HUES64 (cell line): ENCODE measurements around the gene PDK2.

Source experiments
- H3K27ac ChIP-seq: 2 replicates; pipeline ENCODE4 v1.7.0; 2013; ENCODE audit warnings: low read depth, low read length, inconsistent platforms
- H3K27me3 ChIP-seq: 2 replicates; pipeline ENCODE4 v1.6.1; 2013; ENCODE audit warnings: mild to moderate bottlenecking, low read length; ENCODE audit not compliant: insufficient read depth
- H3K36me3 ChIP-seq: 2 replicates; pipeline ENCODE4 v1.6.1; 2013; ENCODE audit warnings: mild to moderate bottlenecking, low read length; ENCODE audit not compliant: insufficient read depth
- H3K4me1 ChIP-seq: 2 replicates; pipeline ENCODE4 v1.6.1; 2013; ENCODE audit warnings: mild to moderate bottlenecking, low read length, moderate library complexity; ENCODE audit not compliant: insufficient read depth
- H3K4me3 ChIP-seq: 2 replicates; pipeline ENCODE4 v1.5.1; 2013; ENCODE audit warnings: mild to moderate bottlenecking, low read length, moderate library complexity
- H3K9ac ChIP-seq: 2 replicates; pipeline ENCODE4 v1.6.1; 2013; ENCODE audit warnings: mild to moderate bottlenecking, low read depth, low read length
- H3K9me3 ChIP-seq: 2 replicates; pipeline ENCODE4 v1.6.1; 2013; ENCODE audit warnings: low read depth, low read length; ENCODE audit not compliant: insufficient read depth
- WGBS: fragments of 150-250, 120-280 bp; methylation state at CpG from one replicate; pipeline ENCODE4 v1.1.7; 2013; ENCODE audit warnings: missing lambda C conversion rate; 5-methylcytosine and 5-hydroxymethylcytosine counted together

Gene PDK2

DNA sequence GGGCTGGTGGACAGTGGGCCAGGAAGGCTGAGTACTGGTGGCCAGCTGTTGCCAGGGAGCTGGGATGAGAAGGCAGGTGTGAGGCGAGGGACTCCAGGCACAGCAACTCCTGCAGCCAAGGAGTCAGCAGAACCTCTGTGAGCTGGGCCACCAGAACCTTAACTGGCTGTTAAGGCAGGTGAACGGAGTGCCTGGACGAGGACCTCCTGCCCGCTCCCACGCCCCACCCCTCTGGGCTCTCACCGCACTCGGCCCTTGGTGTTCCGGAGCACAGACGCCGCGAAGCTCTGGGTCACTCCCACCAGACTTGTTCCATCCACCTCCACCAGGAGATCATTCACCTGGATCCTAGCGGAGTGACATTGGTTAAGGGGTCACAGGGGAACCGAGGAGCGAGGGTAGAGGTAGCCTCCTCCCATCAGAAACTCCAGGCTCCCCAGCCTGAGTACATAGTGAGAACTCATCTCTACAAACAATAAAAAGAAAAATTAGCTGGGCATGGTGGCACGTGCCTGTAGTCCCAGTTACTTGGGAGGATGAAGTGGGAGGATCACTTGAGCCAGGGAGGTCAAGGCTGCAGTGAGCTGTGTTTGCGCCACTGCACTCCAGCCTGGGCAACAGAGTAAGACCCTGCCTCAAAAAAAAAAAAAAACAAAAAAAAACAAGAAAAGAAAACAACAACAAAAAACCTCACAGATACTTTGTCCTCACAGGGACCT is 46.0 kb downstream of the PDK2 start:
- Histone ChIP-seq H3K9me3 (no peaks in the 10 kb centered on the region), H3K9ac (no peak overlapping the region), H3K27me3 (no peaks in the 10 kb centered on the region), H3K4me3 (no peak overlapping the region), H3K27ac (no peak overlapping the region), H3K36me3 (peaks cover 66% of the 10 kb centered on the region), H3K4me1 (no peaks in the 10 kb centered on the region)
- 96% methylated on average over 16 of the region's 16 CpGs for WGBS

DNA sequence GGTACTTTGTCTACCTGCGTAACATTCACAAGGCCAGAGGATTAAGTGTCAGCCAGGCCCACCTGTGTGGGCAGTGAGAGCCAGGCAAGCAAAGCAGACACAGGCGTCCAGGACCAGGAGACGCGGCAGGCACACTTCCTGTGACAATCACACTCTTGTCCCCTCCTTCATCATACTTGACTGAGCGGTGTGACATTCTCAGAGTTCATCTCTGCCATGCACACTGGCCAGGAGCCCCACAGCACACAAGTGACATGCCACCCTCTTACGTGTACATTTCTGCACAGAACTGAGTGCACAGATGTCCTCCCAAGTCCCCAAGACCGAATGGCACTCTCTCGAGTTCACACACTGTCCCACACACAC is 46.6 kb downstream of the PDK2 start:
- H3K9me3 ChIP-seq = no peaks in the 10 kb centered on the region
- no peaks in the 10 kb centered on the region for H3K4me1 ChIP-seq
- WGBS = 96% methylated on average over 8 of the region's 8 CpGs
- no peak overlapping the region for H3K4me3 ChIP-seq
- no peak overlapping the region for H3K27ac ChIP-seq
- no peak overlapping the region for H3K9ac ChIP-seq
- H3K27me3 ChIP-seq = no peaks in the 10 kb centered on the region
- peaks cover 66% of the 10 kb centered on the region for H3K36me3 ChIP-seq

DNA sequence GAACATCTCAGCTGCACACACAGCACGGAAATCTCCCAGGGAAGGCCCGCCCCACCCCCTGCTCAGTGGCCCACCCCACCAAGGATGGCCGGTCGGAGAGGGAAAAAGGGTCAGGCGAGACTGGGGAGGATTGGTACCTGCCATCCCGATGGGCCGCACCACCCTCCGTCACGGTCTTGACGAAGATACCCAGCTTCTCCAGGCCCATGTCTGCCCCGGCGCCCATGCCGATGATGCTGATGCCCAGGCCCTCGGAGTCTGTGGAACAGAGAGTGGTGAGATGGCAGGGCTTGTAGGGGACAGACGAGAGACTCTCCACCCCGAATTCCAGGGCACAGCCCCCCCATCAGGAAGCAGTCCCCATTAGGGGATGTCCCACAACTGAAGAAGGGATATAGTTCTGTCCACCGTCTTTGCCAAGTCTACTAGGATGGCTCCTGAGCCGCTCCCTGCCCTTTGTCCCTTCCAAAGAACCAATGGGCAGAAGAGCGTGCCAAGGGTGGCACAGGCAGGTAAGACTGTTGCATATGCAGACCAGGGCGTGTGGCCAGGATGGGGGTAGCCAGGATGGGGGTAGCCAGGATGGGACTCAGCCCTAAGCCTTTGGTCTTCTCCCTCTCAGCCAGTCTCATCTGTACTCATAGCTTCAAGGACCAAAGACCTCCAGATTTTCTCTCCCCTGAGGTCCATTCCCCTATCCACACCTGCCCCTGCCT is 48.5 kb downstream of the PDK2 start:
- Histone ChIP-seq H3K9me3 (no peaks in the 10 kb centered on the region), H3K27me3 (no peaks in the 10 kb centered on the region; the same call in 1 of the 2 replicates), H3K36me3 (peaks cover 52% of the 10 kb centered on the region), H3K4me3 (no peak overlapping the region), H3K4me1 (0 out of 2 replicates have a peak, but pooled peaks cover 7% of the 10 kb centered on the region), H3K27ac (no peak overlapping the region), H3K9ac (no peak overlapping the region)
- 96% methylated on average over 20 of the region's 20 CpGs for WGBS

DNA sequence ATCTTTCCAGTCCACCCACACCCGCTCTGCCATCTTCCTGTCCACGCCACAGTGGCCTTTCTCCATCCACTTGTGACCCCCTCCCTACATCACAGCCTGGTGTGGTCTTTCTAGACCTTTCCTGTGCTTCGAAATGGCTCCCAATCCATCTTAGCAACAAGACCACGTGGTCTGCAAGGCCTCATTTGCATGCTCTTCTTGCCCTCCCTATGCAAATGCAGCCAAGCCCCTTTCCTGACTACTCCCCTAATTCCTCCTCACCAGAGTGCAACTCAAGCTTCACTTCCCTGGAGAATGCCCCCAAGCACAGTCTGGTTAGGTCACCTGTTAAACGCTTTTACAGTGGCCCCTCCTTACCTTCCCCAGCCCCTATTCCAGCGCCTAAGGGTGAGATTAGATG is 49.2 kb downstream of the PDK2 start:
- H3K9me3 ChIP-seq = no peaks in the 10 kb centered on the region
- H3K4me3 ChIP-seq = no peak overlapping the region
- no peak overlapping the region for H3K9ac ChIP-seq
- 0 out of 2 replicates have a peak, but pooled peaks cover 8% of the 10 kb centered on the region for H3K4me1 ChIP-seq
- peaks cover 44% of the 10 kb centered on the region; the same call in 1 of the 2 replicates for H3K36me3 ChIP-seq
- H3K27ac ChIP-seq = no peak overlapping the region
- peaks cover 4% of the 10 kb centered on the region for H3K27me3 ChIP-seq
- WGBS = 81% methylated on average over 6 of the region's 6 CpGs

DNA sequence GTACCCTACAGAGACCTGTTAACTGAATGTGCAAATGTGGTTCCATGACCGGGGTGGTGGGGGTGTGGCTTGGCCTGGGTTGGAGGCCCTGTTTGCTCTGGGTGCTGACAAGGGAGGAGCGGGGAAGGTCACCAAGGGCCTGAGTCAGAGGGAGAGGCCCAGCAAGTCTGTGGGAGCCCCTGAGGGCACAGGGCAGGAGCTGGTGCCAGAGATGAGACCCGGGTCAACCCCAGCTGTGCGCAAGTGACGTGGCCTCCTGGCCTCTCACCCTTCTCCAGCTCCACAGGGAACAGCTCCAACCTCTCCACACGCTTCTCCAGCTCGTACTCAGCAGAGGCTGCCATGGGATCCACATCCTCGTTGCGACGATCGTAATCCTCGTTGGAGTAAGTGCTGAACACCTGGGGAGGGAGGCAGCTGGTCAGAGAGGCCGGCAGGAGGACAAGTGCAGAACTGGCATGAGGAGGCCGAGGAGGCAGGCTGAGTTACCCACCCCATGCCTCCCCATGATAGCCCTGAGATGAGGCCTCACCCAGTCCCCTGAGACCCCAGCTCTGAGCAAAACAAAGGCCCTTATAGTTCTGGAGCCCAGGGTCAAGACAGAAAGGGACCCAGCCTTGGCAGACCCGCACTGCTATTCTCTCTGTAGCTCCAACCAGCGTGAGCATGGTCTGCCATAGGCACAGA is 49.8 kb downstream of the PDK2 start:
- peaks cover 40% of the 10 kb centered on the region; the same call in 1 of the 2 replicates for H3K36me3 ChIP-seq
- no peaks in the 10 kb centered on the region for H3K9me3 ChIP-seq
- H3K9ac ChIP-seq = no peak overlapping the region
- no peak overlapping the region for H3K27ac ChIP-seq
- 0 out of 2 replicates have a peak, but pooled peaks cover 8% of the 10 kb centered on the region for H3K4me1 ChIP-seq
- peaks cover 10% of the 10 kb centered on the region for H3K27me3 ChIP-seq
- WGBS = 93% methylated on average over 16 of the region's 16 CpGs
- no peak overlapping the region for H3K4me3 ChIP-seq

DNA sequence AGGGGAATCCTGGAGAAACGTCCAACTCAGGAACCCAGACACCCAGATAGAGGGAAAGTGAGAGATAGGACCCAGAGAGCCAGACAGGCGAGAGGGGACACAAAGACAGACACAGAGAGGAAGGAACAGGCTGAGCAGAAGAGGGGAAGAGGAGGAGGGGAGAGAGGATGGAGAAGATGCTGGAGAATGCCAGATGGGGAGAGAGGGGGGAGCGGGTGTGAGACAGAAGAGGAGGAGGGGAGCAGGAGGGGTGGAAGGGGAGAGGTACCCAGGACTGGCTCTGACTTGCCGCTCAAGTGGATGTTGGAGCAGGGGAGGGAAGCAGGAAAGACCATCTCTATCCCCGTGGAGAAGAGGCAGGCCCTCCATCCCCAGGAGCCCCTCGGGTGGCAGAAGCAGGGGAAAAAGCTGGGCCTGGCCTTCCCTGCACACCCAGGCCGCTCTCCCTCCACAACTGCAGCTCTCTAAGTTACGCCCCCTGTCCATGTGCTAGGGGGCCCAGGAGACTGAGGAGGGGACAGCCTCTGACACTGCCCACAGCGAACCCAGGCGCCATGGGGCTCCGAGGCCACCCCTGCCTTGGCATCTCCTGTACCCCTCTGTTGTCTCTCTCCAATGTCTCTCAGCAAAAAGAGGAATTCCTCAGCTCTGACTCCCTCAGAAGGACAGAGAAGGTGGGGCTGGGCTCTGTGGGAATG is 50.5 kb downstream of the PDK2 start:
- peaks cover 17% of the 10 kb centered on the region for H3K27me3 ChIP-seq
- peaks cover 37% of the 10 kb centered on the region; the same call in 1 of the 2 replicates for H3K36me3 ChIP-seq
- H3K4me3 ChIP-seq = no peak overlapping the region
- H3K27ac ChIP-seq = no peak overlapping the region
- H3K4me1 ChIP-seq = 0 out of 2 replicates have a peak, but pooled peaks cover 8% of the 10 kb centered on the region
- H3K9me3 ChIP-seq = no peaks in the 10 kb centered on the region
- no peak overlapping the region for H3K9ac ChIP-seq
- WGBS = 82% methylated on average over 11 of the region's 11 CpGs

DNA sequence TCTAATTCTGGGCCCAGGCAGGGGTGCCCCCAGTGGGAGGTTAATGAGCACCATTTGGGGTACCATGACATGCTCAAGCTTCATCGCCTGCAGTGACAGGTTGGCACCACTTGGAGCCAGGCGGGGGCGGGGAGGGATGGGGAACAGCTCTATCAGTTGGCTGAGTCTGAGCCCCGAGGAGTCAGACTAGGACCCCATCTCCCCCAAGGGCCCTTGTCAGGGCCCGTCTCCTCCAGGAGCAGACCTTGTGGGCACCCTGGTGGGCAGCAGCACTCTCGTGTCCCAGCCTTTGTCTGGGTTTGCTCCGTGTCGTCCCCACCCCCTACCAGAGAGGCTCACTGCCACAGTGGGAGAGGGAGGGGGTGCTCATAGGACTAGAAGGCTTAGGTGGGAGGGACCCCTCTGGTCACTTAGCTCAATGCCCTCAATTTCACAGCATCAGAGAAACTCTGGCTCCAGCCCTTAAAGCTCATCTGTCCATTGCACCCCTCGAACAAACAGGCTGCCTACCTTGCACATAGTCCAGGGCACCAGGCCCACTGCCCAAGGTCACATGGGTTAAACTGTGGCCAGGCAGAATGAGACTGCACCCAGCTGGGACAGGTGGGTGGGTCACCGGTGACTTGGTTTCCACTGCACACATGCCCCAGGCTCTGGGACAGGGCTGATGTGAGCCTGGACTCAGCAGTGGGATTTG is 51.2 kb downstream of the PDK2 start:
- peaks cover 32% of the 10 kb centered on the region; the same call in 1 of the 2 replicates for H3K36me3 ChIP-seq
- H3K27me3 ChIP-seq = peaks cover 17% of the 10 kb centered on the region
- no peaks in the 10 kb centered on the region for H3K9me3 ChIP-seq
- H3K4me1 ChIP-seq = 0 out of 2 replicates have a peak, but pooled peaks cover 8% of the 10 kb centered on the region
- 83% methylated on average over 8 of the region's 10 CpGs for WGBS
- no peak overlapping the region for H3K9ac ChIP-seq
- no peak overlapping the region for H3K4me3 ChIP-seq
- H3K27ac ChIP-seq = no peak overlapping the region

DNA sequence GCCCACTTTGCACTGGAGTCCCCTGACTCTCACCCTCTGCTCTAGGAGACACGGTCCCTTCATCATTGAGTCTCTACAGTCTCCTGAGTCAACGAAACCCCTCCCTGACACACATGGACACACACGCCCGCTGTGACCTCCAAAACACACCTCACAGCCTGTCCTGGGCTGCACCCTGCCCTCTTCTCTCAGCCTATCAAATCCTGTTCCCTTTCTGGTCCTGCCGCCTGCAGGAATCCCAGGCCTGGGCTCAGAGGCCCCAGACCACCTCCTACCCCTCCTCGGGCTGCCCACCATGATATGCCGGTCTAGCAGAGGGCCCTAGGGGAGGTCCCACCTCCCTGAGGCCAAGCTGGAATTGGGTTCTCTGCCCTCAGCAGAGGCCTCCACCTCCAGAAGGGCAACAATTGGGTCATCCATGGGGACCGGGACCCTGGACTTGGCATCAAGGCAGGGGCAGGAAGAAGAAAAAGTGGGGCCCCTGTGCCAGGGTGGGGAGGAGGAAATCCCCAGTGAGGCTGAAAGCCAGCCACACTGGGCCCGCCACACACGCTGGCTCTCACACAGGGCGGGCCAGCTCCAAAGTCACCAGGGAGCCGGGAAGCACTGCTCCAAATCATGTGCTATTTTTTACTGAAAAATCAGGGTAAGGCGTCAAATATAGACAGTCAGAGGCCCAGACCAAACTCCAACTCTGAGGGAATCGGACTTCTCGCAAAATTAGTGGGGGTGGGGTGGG is 51.9 kb downstream of the PDK2 start:
- H3K9ac ChIP-seq = no peak overlapping the region
- no peaks in the 10 kb centered on the region for H3K9me3 ChIP-seq
- H3K4me3 ChIP-seq = no peak overlapping the region
- 76% methylated on average over 14 of the region's 15 CpGs for WGBS
- peaks cover 25% of the 10 kb centered on the region; the same call in 1 of the 2 replicates for H3K36me3 ChIP-seq
- H3K27me3 ChIP-seq = peaks cover 17% of the 10 kb centered on the region
- no peak overlapping the region for H3K27ac ChIP-seq
- 0 out of 2 replicates have a peak, but pooled peaks cover 8% of the 10 kb centered on the region for H3K4me1 ChIP-seq

DNA sequence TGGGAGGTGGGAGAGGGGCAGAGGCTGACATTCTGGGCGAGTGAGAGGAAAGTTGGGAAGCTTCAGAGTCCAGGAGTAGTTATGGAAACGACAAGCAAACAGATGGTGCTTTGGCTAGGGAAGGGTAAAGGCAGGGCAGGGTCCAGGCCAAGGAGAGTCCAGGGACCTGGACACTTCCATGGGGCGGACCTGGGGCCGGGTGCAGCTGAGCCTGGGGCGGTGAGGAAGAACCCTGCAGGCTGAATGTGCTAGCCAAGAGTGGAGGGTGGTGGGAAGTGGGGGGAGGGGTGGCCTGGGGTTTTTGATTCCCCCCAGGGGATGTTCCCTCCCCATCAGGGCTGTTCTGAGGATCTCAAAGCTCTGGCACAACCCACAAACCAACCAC is 52.7 kb downstream of the PDK2 start:
- Histone ChIP-seq H3K4me3 (peak overlapping the region; percentile 69; the same call in 1 of the 2 replicates), H3K9me3 (no peaks in the 10 kb centered on the region), H3K9ac (no peak overlapping the region), H3K36me3 (peaks cover 19% of the 10 kb centered on the region; the same call in 1 of the 2 replicates), H3K27me3 (peaks cover 17% of the 10 kb centered on the region), H3K27ac (no peak overlapping the region), H3K4me1 (peaks cover 15% of the 10 kb centered on the region; the same call in 1 of the 2 replicates)
- 33% methylated on average over 5 of the region's 5 CpGs for WGBS
